Left ventricle myocardium inferior (tissue), 1 donor: ENCODE measurements around the gene PNCK. TPM values are rescaled to one million over a fixed set of nuclear protein-coding genes. Genes with fewer than 3 reads are reported as not detected.

ENCODE experiments used
- DNase-seq: peaks from one replicate; pipeline ENCODE4 v3.0.0-alpha.2; 2020
- H3K27ac ChIP-seq: fragments of 200-600 bp; replicated peaks from 2 replicates; pipeline ENCODE4 v1.8.0; 2021
- H3K27me3 ChIP-seq: fragments of 200-600 bp; 2 replicates; pipeline ENCODE4 v1.8.0; 2021; ENCODE audit warnings: low read depth
- H3K36me3 ChIP-seq: fragments of 200-600 bp; 2 replicates; pipeline ENCODE4 v1.8.0; 2021
- H3K4me1 ChIP-seq: fragments of 200-600 bp; 2 replicates; pipeline ENCODE4 v1.8.0; 2021
- H3K4me3 ChIP-seq: fragments of 200-600 bp; 2 replicates; pipeline ENCODE4 v1.8.0; 2021; ENCODE audit warnings: mild to moderate bottlenecking, moderate library complexity
- H3K9me3 ChIP-seq: fragments of 200-600 bp; replicated peaks from 2 replicates; pipeline ENCODE4 v1.8.0; 2021
- intact Hi-C: fragments of 100-400 bp; cut with micrococcal nuclease; formaldehyde crosslinking; loops from one replicate; pipeline ENCODE4 v1.11.0; 2022
- total RNA-seq: library from RNA; stranded (reverse); fragmentation: NEBNext Ultra II Directional; extraction: Animal tissue kit (Norgen Biotek cat#: 25700); gene quantifications from one replicate; pipeline ENCODE4 v1.2.1, GENCODE V29; 2021
- TF ChIP-seq, protein P1 (sequence below): fragments of 200-600 bp; IDR thresholded peaks from 2 replicates; pipeline ENCODE4 v1.8.0; 2021; ENCODE audit warnings: antibody characterized with exemption, mild to moderate bottlenecking, borderline replicate concordance
- donor health status: DM: no; HTN: yes; CAD: no; lungs with severe emphysema.

Gene PNCK
- total RNA-seq, 1 donor from 2014 or later, result 6.1 TPM

DNA sequence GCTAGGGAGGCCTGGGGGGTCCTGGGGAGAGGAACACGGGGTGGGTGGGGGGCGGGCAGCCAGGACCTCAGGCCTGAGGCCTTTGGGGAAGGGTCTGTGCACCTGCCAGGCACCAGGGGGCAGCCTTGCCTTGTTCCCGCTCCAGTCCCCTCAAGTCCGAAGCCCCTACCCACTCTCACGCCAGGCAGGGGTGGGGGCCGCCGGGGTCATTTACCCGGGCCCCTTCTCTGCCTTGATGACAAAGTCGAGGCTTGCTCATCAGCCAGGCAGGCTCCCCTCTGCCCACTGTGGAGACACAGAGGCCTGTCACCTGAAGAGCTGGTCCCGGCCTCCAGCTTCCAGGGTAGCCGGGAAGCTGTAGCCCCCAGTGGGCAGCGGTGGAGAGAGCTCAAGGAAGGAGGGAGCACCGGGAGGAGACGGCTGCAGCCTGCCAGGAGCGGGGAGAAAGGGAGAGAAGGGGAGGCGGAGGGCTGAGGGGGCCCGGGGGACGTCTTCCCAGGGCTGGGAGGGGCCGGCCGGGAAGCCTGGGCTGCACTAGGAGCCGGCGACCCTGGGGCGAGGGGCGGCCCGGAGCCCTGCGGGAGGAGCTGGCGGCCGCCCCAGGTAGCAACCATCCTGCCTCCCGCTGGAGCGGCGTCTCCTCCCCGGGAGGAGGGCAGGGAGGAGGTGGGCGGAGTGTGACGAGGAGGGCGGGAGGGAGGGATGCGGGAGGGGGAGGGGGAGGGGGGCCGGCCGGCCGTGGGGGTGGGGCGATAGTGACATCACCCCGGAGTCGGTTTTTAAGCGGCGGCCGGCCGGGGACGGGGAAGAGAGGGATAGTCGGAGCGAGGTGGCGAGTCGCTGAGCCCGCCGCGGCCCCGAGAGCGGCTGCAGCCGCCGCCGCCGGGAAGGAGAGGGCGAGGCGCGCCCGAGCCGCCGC lies 13.8 kb upstream of the PNCK start, which contains the start of gene SLC6A8:
TSS of gene SLC6A8 (plus strand) at position 806 of the 919 bp plus-strand sequence. CDS start 649 bp downstream, outside the sequence.
- peak; percentile 78 for DNase-seq
- peaks cover 11% of the 10 kb centered on the region for H3K4me1 ChIP-seq
- H3K4me3 ChIP-seq, result peak within 1 kb of the TSS; percentile 66
- no peaks in the 10 kb centered on the region for H3K27me3 ChIP-seq
- TF ChIP-seq, protein P1, sequence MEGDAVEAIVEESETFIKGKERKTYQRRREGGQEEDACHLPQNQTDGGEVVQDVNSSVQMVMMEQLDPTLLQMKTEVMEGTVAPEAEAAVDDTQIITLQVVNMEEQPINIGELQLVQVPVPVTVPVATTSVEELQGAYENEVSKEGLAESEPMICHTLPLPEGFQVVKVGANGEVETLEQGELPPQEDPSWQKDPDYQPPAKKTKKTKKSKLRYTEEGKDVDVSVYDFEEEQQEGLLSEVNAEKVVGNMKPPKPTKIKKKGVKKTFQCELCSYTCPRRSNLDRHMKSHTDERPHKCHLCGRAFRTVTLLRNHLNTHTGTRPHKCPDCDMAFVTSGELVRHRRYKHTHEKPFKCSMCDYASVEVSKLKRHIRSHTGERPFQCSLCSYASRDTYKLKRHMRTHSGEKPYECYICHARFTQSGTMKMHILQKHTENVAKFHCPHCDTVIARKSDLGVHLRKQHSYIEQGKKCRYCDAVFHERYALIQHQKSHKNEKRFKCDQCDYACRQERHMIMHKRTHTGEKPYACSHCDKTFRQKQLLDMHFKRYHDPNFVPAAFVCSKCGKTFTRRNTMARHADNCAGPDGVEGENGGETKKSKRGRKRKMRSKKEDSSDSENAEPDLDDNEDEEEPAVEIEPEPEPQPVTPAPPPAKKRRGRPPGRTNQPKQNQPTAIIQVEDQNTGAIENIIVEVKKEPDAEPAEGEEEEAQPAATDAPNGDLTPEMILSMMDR, result peak; percentile 53
- H3K27ac ChIP-seq, result peak within 1 kb of the TSS; percentile 87
- no peaks in the 10 kb centered on the region for H3K36me3 ChIP-seq
- intact Hi-C loops, result no loop called here
- no peaks in the 10 kb centered on the region for H3K9me3 ChIP-seq

- no peaks in the 10 kb centered on the region for H3K9me3 ChIP-seq
- no peak overlapping the region for H3K27ac ChIP-seq
- no peaks in the 10 kb centered on the region for H3K27me3 ChIP-seq
- no peaks in the 10 kb centered on the region for H3K36me3 ChIP-seq
- TF ChIP-seq, protein P1, result no peak
- no peak overlapping the region for H3K4me3 ChIP-seq
- H3K4me1 ChIP-seq, result peaks cover 10% of the 10 kb centered on the region
- DNase-seq, result no peak
- intact Hi-C loops, result no loop called here
Measured at GRCh38 chrX:153686711-153687110, 13.1 kb upstream of the PNCK start.

GRCh38 chrX:153685751-153686696 lies 12.4 kb upstream of the PNCK start:
- Histone ChIP-seq H3K4me1 (peaks cover 6% of the 10 kb centered on the region), H3K36me3 (no peaks in the 10 kb centered on the region), H3K4me3 (no peak overlapping the region), H3K9me3 (no peaks in the 10 kb centered on the region), H3K27me3 (no peaks in the 10 kb centered on the region), H3K27ac (no peak overlapping the region)
- no peak for DNase-seq
- TF ChIP-seq, protein P1, result no peak
- intact Hi-C loops, result no loop called here

- no peak for DNase-seq
Measured at GRCh38 chrX:153685156-153685536, 11.5 kb upstream of the PNCK start.

More at GRCh38 chrX:153685156-153685536, 11.5 kb upstream of the PNCK start:
- Histone ChIP-seq H3K36me3 (no peaks in the 10 kb centered on the region), H3K4me3 (no peak overlapping the region), H3K27ac (no peak overlapping the region), H3K4me1 (peaks cover 6% of the 10 kb centered on the region), H3K27me3 (no peaks in the 10 kb centered on the region), H3K9me3 (no peaks in the 10 kb centered on the region)
- TF ChIP-seq, protein P1, result no peak
- intact Hi-C loops, result no loop called here
